Measurements from ENCODE around the gene KLHL20.

DNA sequence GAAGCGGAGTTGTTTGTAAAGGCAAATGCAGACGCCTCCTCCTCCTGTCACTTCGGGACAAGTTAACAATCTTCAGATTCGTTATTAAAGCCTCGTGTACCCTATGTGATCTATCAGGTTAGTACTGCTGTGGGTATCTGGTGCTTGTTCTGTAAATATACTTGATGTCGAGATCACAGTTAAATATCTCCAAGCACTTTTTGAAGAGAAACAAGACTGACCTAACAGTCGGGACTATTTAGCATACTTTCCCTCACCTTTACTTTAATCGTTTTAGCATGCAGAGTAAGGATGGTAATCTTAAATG, 710 bp downstream of the KLHL20 start:
- TF ChIP-seq CTCF (conservative IDR thresholded peaks at IDR 0.05; ENCODE audit: low read depth in 2 of 2) (no peak), POLR2AphosphoS5 (IDR thresholded peaks at IDR 0.05; ENCODE audit: low read depth) (no peak), EZH2phosphoT487 (IDR thresholded peaks at IDR 0.05; ENCODE audit: unreplicated experiment) (no peak), ZNF114 (CRISPR knock-in tag; IDR thresholded peaks at IDR 0.05) (no peak), EZH2 (IDR thresholded peaks at IDR 0.05; ENCODE audit: low read depth, unreplicated experiment) (no peak), JUNB (IDR thresholded peaks at IDR 0.05; ENCODE audit: unreplicated experiment) (no peak), ZNF331 (CRISPR knock-in tag; IDR thresholded peaks at IDR 0.05; ENCODE audit: low read depth) (no peak), CREB1 (CRISPR knock-in tag; IDR thresholded peaks at IDR 0.05; ENCODE audit: low read depth) (no peak), NANOG (IDR thresholded peaks at IDR 0.05; ENCODE audit: borderline replicate concordance) (no peak), STAT1 (IDR thresholded peaks at IDR 0.05; ENCODE audit: unreplicated experiment) (no peak)
- TF ChIP-seq, protein P1, sequence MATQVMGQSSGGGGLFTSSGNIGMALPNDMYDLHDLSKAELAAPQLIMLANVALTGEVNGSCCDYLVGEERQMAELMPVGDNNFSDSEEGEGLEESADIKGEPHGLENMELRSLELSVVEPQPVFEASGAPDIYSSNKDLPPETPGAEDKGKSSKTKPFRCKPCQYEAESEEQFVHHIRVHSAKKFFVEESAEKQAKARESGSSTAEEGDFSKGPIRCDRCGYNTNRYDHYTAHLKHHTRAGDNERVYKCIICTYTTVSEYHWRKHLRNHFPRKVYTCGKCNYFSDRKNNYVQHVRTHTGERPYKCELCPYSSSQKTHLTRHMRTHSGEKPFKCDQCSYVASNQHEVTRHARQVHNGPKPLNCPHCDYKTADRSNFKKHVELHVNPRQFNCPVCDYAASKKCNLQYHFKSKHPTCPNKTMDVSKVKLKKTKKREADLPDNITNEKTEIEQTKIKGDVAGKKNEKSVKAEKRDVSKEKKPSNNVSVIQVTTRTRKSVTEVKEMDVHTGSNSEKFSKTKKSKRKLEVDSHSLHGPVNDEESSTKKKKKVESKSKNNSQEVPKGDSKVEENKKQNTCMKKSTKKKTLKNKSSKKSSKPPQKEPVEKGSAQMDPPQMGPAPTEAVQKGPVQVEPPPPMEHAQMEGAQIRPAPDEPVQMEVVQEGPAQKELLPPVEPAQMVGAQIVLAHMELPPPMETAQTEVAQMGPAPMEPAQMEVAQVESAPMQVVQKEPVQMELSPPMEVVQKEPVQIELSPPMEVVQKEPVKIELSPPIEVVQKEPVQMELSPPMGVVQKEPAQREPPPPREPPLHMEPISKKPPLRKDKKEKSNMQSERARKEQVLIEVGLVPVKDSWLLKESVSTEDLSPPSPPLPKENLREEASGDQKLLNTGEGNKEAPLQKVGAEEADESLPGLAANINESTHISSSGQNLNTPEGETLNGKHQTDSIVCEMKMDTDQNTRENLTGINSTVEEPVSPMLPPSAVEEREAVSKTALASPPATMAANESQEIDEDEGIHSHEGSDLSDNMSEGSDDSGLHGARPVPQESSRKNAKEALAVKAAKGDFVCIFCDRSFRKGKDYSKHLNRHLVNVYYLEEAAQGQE (IDR thresholded peaks at IDR 0.05; ENCODE audit: unreplicated experiment), result no peak
- TF ChIP-seq, protein P2, sequence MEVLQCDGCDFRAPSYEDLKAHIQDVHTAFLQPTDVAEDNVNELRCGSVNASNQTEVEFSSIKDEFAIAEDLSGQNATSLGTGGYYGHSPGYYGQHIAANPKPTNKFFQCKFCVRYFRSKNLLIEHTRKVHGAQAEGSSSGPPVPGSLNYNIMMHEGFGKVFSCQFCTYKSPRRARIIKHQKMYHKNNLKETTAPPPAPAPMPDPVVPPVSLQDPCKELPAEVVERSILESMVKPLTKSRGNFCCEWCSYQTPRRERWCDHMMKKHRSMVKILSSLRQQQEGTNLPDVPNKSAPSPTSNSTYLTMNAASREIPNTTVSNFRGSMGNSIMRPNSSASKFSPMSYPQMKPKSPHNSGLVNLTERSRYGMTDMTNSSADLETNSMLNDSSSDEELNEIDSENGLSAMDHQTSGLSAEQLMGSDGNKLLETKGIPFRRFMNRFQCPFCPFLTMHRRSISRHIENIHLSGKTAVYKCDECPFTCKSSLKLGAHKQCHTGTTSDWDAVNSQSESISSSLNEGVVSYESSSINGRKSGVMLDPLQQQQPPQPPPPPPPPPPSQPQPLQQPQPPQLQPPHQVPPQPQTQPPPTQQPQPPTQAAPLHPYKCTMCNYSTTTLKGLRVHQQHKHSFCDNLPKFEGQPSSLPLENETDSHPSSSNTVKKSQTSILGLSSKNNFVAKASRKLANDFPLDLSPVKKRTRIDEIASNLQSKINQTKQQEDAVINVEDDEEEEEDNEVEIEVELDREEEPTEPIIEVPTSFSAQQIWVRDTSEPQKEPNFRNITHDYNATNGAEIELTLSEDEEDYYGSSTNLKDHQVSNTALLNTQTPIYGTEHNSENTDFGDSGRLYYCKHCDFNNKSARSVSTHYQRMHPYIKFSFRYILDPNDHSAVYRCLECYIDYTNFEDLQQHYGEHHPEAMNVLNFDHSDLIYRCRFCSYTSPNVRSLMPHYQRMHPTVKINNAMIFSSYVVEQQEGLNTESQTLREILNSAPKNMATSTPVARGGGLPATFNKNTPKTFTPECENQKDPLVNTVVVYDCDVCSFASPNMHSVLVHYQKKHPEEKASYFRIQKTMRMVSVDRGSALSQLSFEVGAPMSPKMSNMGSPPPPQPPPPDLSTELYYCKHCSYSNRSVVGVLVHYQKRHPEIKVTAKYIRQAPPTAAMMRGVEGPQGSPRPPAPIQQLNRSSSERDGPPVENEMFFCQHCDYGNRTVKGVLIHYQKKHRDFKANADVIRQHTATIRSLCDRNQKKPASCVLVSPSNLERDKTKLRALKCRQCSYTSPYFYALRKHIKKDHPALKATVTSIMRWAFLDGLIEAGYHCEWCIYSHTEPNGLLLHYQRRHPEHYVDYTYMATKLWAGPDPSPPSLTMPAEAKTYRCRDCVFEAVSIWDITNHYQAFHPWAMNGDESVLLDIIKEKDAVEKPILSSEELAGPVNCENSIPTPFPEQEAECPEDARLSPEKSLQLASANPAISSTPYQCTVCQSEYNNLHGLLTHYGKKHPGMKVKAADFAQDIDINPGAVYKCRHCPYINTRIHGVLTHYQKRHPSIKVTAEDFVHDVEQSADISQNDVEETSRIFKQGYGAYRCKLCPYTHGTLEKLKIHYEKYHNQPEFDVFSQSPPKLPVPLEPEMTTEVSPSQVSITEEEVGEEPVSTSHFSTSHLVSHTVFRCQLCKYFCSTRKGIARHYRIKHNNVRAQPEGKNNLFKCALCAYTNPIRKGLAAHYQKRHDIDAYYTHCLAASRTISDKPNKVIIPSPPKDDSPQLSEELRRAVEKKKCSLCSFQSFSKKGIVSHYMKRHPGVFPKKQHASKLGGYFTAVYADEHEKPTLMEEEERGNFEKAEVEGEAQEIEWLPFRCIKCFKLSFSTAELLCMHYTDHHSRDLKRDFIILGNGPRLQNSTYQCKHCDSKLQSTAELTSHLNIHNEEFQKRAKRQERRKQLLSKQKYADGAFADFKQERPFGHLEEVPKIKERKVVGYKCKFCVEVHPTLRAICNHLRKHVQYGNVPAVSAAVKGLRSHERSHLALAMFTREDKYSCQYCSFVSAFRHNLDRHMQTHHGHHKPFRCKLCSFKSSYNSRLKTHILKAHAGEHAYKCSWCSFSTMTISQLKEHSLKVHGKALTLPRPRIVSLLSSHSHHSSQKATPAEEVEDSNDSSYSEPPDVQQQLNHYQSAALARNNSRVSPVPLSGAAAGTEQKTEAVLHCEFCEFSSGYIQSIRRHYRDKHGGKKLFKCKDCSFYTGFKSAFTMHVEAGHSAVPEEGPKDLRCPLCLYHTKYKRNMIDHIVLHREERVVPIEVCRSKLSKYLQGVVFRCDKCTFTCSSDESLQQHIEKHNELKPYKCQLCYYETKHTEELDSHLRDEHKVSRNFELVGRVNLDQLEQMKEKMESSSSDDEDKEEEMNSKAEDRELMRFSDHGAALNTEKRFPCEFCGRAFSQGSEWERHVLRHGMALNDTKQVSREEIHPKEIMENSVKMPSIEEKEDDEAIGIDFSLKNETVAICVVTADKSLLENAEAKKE (CRISPR knock-in tag; IDR thresholded peaks at IDR 0.05), result no peak
- TF ChIP-seq, protein P3, sequence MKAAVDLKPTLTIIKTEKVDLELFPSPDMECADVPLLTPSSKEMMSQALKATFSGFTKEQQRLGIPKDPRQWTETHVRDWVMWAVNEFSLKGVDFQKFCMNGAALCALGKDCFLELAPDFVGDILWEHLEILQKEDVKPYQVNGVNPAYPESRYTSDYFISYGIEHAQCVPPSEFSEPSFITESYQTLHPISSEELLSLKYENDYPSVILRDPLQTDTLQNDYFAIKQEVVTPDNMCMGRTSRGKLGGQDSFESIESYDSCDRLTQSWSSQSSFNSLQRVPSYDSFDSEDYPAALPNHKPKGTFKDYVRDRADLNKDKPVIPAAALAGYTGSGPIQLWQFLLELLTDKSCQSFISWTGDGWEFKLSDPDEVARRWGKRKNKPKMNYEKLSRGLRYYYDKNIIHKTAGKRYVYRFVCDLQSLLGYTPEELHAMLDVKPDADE (IDR thresholded peaks at IDR 0.05), result no peak

Measured in GM23338 (cell line).